ENCODE data around the gene TNRC6B.

TNRC6B gene

DNA sequence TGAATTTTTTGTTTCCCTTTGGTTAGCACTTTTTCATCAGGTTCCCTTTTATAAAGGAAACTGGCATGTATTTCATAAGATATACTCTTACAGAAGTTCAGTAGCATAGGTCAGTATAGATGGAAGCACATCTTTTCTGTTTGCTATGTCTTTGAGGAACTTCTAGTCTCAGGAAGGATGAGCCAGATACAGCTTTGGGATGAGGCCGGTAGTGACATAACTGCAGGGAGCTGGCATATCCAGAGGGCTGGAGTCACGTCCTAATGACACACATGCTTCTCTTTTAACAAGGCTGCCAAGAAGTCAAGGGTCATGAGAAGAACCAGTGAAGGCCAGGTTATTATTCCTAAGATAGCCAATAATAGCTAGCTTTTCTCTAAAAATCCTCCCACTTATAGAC, 135.3 kb downstream of the TNRC6B start:
- no peak for DNase-seq
- Mint-ChIP-seq H3K36me3 (ENCODE audit: low read depth) (peaks cover 94% of the 10 kb centered on the region), H3K4me3 (no peak overlapping the region), H3K27me3 (no peaks in the 10 kb centered on the region), H3K27ac (peak overlapping the region; percentile 53), H3K4me1 (ENCODE audit: low read depth) (peaks cover 30% of the 10 kb centered on the region), H3K9me3 (no peaks in the 10 kb centered on the region)

DNA sequence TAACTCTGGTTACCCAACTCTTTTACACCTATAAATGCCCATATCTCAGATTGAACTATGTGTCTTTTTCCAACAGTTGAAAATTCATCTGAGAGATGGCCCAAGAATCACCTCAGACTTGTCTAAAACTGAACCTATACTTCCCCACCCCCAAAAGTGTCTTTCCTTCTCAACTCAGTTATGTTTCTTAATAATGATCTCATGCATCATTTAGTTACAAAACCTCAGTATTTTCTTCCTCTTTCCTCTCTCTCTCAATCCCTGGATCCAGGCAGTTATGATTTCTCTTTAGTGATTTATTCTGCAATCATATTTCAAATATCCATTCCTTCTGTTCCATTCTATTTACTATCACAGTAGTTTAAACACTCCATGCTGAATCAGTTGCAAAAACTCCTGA, 136.3 kb downstream of the TNRC6B start:
- Mint-ChIP-seq H3K4me3 (no peak overlapping the region), H3K9me3 (no peaks in the 10 kb centered on the region), H3K27ac (peak overlapping the region; percentile 10), H3K27me3 (no peaks in the 10 kb centered on the region), H3K36me3 (ENCODE audit: low read depth) (peaks cover 93% of the 10 kb centered on the region), H3K4me1 (ENCODE audit: low read depth) (peaks cover 21% of the 10 kb centered on the region)
- DNase-seq, result no peak

DNA sequence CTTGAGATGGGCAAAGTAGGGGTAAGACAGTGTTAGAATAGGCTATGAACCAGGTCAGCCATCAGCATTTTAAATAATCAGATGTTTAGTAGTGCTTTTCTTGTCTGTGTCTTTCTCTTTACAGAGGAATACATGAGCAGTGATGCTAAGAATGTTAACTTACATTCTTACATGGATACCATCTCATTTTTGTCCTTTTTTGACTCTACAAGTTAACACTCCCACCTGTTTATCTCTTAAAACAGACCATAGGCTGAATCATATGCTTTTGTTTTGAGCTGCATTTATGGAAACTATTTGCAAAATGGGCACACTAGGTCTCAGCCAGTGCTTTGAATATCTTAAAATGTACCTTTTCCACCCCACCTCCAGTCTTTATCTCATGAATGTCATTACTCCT, 143.0 kb downstream of the TNRC6B start:
- Mint-ChIP-seq H3K9me3 (no peaks in the 10 kb centered on the region), H3K27me3 (no peaks in the 10 kb centered on the region), H3K36me3 (ENCODE audit: low read depth) (peaks cover 80% of the 10 kb centered on the region), H3K4me1 (ENCODE audit: low read depth) (peaks cover 67% of the 10 kb centered on the region), H3K4me3 (no peak overlapping the region), H3K27ac (peak overlapping the region; percentile 88)
- no peak for DNase-seq

DNA sequence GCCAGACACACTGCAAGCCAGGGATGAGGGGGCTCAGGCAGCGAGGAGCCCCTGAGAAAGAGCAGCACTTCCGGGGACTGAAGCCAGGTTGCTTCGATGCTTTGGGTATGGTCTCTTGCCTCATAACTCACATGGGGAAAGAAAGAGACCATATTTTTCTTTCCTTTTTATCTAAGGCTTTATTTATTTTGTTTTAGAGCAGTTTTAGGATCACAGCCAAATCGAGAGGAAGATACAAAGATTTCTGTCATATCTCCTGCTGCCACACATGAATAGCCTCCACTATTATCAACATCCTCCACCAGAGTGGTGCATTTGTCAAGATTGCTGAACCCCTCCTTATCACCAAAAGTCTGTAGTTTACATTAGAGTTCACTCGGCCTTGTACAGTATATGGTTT, 144.3 kb downstream of the TNRC6B start:
- peak overlapping the region; percentile 66 for H3K27ac Mint-ChIP-seq
- H3K36me3 Mint-ChIP-seq (ENCODE audit: low read depth), result peaks cover 69% of the 10 kb centered on the region
- no peak overlapping the region for H3K4me3 Mint-ChIP-seq
- no peaks in the 10 kb centered on the region for H3K9me3 Mint-ChIP-seq
- H3K4me1 Mint-ChIP-seq (ENCODE audit: low read depth), result peaks cover 70% of the 10 kb centered on the region
- H3K27me3 Mint-ChIP-seq, result no peaks in the 10 kb centered on the region
- DNase-seq, result no peak

DNA sequence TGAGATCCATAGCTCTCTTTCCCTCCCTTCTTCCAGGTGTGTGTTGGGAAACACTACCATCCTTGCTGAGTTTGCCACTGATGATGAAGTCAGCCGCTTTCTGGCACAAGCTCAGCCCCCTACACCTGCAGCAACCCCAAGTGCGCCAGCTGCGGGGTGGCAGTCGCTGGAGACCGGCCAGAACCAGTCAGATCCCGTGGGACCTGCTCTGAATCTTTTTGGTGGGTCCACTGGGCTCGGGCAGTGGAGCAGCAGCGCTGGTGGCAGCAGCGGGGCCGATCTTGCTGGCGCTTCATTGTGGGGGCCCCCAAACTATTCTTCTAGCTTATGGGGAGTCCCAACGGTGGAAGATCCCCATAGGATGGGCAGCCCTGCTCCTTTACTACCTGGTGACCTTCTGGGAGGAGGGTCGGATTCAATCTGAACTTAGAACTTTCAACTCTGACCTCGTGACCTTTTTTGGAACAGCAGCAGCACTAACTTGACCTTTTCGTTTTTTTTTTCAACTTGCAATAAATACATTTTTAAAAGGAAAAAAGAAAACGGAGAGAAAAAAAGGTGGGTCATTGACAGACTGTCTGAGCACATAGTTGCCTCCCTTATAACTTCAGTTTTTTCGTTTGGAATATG, 145.2 kb downstream of the TNRC6B start:
- Mint-ChIP-seq H3K4me1 (ENCODE audit: low read depth) (peaks cover 79% of the 10 kb centered on the region), H3K4me3 (no peak overlapping the region), H3K27ac (peak overlapping the region; percentile 47), H3K9me3 (no peaks in the 10 kb centered on the region), H3K27me3 (no peaks in the 10 kb centered on the region), H3K36me3 (ENCODE audit: low read depth) (peaks cover 66% of the 10 kb centered on the region)
- no peak for DNase-seq

DNA sequence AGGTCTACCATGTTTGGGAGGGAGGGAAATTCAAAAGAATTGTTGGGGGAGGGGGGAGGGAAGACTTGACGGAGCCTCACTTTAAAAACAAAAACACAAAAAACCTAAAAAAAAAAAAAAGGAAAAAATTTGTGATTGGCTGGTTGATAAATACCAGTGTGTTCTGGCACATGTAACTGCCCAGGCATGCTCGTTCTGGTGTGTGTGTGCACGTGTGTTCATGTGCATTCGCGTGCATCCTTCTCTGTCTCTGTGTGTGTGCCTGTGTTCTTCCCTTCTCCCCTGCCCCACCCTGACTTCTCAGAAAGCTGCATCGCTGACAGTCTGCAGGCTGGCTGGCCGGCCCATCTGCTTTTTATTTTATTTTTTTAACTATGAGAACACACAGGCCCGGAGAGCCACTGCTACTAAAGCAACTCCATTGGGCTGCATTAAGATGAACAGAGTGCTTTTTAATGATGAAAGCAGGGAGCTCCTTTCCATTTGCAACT, 146.0 kb downstream of the TNRC6B start:
- peak; percentile 56 for DNase-seq
- peak overlapping the region; percentile 96 for H3K27ac Mint-ChIP-seq
- no peaks in the 10 kb centered on the region for H3K9me3 Mint-ChIP-seq
- H3K4me3 Mint-ChIP-seq, result peak overlapping the region; percentile 71
- H3K36me3 Mint-ChIP-seq (ENCODE audit: low read depth), result peaks cover 60% of the 10 kb centered on the region
- H3K4me1 Mint-ChIP-seq (ENCODE audit: low read depth), result peaks cover 85% of the 10 kb centered on the region
- no peaks in the 10 kb centered on the region for H3K27me3 Mint-ChIP-seq

DNA sequence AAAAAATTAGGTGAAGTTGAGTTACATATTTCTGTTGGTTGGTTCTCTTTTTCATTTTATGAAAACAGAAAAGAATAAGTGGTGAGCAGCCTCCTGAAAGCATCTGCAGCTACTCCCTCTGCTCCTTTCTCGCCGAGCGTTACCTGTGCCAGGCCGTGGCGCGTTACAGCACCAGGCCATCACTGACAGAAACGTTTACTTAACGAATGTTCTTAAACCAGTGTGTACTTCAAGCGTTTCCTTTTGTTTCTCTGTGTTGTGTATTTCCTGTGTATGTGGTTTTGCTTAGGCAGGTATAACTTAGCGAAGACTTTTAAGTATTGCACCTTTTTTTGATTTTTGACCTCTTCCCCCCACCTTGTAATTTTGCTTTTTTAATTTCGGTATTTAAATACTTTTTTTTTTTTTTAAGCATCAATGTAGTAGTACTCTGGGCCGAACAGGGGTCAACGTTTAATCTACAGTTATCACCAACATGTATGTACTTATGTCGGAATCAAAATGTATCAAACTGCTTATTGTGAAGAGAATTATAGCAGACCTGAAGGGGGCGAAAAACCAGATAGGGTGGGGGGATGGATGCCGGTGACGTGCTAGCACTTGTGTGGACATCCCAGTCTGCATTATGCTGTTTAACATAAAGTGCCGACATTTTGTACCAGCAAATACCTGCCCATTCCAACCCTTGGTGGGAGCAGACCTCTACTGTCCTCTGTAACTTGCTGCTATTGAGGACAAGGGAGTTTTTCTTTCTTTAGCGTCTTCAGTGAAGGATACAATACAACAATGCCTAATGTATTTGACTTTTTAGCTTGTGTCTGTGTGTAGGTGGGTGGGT, 147.0 kb downstream of the TNRC6B start:
- no peaks in the 10 kb centered on the region for H3K27me3 Mint-ChIP-seq
- H3K9me3 Mint-ChIP-seq, result no peaks in the 10 kb centered on the region
- peaks cover 95% of the 10 kb centered on the region for H3K4me1 Mint-ChIP-seq (ENCODE audit: low read depth)
- peak overlapping the region; percentile 71 for H3K4me3 Mint-ChIP-seq
- H3K36me3 Mint-ChIP-seq (ENCODE audit: low read depth), result peaks cover 58% of the 10 kb centered on the region
- DNase-seq, result peak; percentile 59
- peak overlapping the region; percentile 96 for H3K27ac Mint-ChIP-seq

DNA sequence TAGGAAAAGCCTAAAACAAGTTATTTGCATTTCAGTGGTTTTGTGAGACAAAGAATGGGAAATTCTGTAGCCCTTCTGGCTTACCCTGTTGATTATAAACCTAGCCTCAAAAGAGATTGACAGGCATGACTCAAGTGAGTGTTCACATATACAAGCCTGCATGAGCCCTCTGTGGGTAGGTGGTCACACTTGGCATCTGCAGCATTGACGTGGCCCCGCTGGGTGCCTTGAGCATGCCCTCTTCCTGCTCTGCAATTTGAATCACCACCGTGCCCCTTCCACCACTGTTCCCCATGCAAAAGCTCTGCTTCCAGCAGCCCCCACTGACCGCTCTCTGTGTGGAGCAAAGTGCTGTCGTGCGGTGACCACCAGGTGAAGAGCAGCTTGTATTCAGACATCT, 147.6 kb downstream of the TNRC6B start:
- H3K4me1 Mint-ChIP-seq (ENCODE audit: low read depth), result peaks cover 96% of the 10 kb centered on the region
- H3K9me3 Mint-ChIP-seq, result no peaks in the 10 kb centered on the region
- peak overlapping the region; percentile 96 for H3K27ac Mint-ChIP-seq
- peak; percentile 74 for DNase-seq
- H3K4me3 Mint-ChIP-seq, result peak overlapping the region; percentile 71
- H3K27me3 Mint-ChIP-seq, result no peaks in the 10 kb centered on the region
- peaks cover 52% of the 10 kb centered on the region for H3K36me3 Mint-ChIP-seq (ENCODE audit: low read depth)

DNA sequence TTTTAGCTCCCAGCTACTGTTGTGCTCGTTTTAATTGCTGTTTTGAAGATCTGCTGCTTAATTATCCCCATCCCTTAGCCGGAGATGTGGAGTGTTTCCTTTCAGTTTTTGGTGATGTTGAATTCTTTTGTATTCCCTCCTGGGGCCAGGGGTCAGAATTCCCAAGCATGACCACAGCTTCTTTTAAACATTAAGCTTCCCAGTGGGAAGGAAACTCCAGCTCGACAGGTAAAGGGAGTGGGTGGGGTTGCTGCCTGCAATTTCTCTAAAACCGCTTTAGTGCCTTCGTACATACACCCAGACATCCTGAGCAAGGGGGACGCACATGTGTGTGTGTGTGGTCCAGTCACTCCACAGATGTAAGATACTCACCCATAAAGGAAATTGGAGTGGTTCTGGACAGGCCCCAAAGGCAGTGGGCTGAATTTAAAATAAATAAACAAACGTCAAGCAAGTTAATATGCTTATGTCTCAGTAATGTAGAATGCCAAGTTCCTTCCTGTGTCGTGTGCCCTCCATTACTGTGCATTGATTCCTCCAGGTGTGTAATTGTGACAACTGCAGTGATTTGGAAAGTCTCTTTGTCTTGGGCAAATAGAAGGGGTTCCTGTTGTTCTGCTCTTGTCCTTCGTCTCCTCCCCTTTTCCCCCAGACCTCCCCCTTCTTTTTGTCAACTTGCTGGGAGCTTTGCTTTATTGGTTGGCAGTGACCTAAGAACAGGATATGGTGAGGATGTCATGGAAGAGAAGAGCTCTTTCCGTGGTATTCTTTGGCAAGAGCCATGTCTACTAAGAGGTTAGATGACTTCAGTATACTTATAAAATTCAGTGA, 149.4 kb downstream of the TNRC6B start:
- H3K27me3 Mint-ChIP-seq, result no peaks in the 10 kb centered on the region
- H3K4me1 Mint-ChIP-seq (ENCODE audit: low read depth), result peaks cover 96% of the 10 kb centered on the region
- peak overlapping the region; percentile 70 for H3K27ac Mint-ChIP-seq
- no peaks in the 10 kb centered on the region for H3K9me3 Mint-ChIP-seq
- DNase-seq, result no peak
- peaks cover 36% of the 10 kb centered on the region for H3K36me3 Mint-ChIP-seq (ENCODE audit: low read depth)
- H3K4me3 Mint-ChIP-seq, result peak overlapping the region; percentile 30

DNA sequence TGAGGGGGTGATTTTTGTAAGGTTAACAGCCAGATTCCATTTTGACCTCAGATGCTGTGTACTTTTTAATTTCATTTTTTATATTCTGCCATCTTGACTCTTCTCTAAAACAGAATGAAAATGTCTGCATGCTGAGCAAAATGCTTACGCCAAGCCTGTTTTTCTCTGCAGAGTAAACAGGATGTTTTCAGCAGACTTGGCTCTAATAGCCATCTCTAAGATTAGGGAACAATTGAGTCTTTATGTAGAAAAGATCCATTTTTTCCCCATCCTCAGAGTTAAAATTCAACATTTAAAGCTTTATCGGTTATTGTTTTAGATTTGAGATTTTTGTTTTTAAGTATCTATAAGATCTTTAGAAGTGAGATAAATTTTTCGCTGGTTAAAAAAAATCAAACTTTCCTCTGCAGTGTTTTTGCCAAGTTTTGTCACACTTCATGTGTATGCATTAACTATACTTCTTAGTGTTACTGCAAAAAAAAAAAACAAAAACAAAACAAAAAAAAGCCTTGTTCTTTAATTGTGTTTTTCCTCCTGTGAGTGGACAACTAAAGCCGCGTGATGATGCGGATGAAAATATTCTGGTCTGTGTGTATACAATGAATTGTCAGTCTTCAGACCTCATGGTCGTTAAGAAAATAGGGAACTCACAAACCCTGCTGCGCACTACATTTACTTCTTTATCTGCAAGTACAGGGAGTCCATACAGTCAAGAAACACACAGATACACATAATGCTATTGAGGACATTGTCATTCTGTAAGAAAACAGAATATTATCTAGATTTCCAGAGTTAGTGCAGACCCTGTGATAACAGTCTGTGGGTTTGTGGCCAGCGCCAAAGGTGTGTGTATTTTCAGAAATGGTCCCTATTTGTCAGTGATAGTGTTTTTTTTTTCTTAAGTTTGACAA, 151.1 kb downstream of the TNRC6B start:
- DNase-seq, result no peak
- no peaks in the 10 kb centered on the region for H3K27me3 Mint-ChIP-seq
- no peak overlapping the region for H3K4me3 Mint-ChIP-seq
- peaks cover 98% of the 10 kb centered on the region for H3K4me1 Mint-ChIP-seq (ENCODE audit: low read depth)
- H3K27ac Mint-ChIP-seq, result peak overlapping the region; percentile 10
- peaks cover 21% of the 10 kb centered on the region for H3K36me3 Mint-ChIP-seq (ENCODE audit: low read depth)
- H3K9me3 Mint-ChIP-seq, result no peaks in the 10 kb centered on the region

DNA sequence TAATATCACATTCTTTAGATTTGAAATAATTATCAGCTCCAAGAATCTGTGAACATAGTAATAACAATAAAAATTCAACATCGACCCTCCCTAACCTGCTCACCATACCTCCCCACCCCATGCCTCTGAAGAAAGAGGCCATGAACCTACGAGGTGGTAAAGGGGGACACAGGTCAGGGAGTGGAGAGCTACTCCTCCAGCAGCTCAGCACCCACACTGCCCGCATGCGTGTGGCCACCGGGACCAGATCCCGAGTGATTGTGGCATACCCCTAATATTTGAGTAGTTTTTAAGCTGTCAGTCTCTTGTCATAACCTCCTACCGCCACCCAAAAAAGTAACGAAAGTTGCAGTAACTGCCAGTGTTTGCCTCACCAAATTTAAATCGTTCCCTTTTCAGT, 151.7 kb downstream of the TNRC6B start:
- Mint-ChIP-seq H3K4me1 (ENCODE audit: low read depth) (peaks cover 98% of the 10 kb centered on the region), H3K9me3 (no peaks in the 10 kb centered on the region), H3K27me3 (no peaks in the 10 kb centered on the region), H3K4me3 (no peak overlapping the region), H3K36me3 (ENCODE audit: low read depth) (peaks cover 14% of the 10 kb centered on the region), H3K27ac (peak overlapping the region; percentile 53)
- DNase-seq, result no peak

DNA sequence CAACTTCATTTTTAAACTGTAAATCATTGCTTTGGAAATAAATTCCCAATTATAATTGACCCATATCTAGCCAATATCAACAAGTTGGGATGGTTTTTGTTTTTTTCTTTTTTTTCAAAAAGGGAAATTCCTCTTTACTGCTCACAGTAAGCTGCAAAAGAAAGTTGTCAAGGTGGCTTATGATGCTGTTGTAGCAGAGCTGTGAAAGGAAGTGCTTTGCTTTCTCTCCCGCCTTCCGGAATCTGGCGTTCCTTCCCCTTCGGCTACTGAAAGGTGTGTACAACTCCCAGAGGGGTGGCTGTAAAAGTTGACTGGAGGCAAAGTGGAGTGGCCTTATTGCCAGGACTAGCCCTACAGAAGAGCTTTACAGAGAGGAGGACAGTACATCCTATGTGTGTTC, 152.4 kb downstream of the TNRC6B start:
- H3K27ac Mint-ChIP-seq, result peak overlapping the region; percentile 73
- H3K4me1 Mint-ChIP-seq (ENCODE audit: low read depth), result peaks cover 98% of the 10 kb centered on the region
- H3K27me3 Mint-ChIP-seq, result no peaks in the 10 kb centered on the region
- DNase-seq, result no peak
- H3K9me3 Mint-ChIP-seq, result no peaks in the 10 kb centered on the region
- peaks cover 13% of the 10 kb centered on the region for H3K36me3 Mint-ChIP-seq (ENCODE audit: low read depth)
- no peak overlapping the region for H3K4me3 Mint-ChIP-seq

DNA sequence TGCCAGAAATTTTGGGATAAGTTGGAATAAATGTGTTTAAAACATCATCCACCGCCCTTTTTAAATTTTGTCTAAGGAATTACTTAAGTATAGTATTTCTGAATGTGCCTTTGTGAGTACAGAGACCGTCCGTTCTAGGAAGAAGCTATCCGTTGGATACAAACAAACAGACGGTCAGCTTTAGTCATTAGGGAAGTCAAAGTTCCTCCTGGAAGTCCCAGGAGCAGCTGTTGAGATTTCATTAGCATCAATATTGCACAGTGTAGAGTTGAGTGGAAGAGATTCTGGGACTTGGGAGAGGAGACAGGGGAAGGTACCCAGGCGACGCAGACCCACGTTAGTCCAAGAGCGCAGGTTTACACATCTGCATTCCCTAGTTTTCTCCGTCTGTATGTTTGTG, 152.9 kb downstream of the TNRC6B start:
- Mint-ChIP-seq H3K27me3 (no peaks in the 10 kb centered on the region), H3K36me3 (ENCODE audit: low read depth) (peaks cover 13% of the 10 kb centered on the region), H3K9me3 (no peaks in the 10 kb centered on the region), H3K4me1 (ENCODE audit: low read depth) (peaks cover 96% of the 10 kb centered on the region), H3K27ac (peak overlapping the region; percentile 11), H3K4me3 (no peak overlapping the region)
- no peak for DNase-seq

DNA sequence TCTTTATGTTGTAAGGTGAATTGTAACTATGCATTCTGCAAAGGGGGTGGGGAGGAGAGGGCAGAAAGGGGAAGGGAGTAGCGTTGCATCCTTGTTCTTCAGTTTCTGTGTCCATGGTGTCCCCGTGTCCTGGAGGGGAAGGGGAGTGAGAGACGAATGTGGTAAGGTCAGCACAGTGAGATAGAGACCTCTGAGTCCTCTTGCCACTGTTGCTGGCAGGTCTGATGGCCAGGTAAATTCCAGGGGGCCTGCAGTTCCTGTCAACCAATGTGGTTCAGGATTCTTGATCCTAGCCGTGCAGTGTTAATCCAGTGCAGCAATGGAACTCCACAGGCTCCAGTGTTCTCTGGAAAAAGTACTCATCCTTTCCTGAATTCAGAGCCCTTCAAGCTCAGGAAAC, 154.0 kb downstream of the TNRC6B start:
- no peak for DNase-seq
- H3K36me3 Mint-ChIP-seq (ENCODE audit: low read depth), result peaks cover 13% of the 10 kb centered on the region
- no peaks in the 10 kb centered on the region for H3K27me3 Mint-ChIP-seq
- no peaks in the 10 kb centered on the region for H3K9me3 Mint-ChIP-seq
- peak overlapping the region; percentile 51 for H3K4me3 Mint-ChIP-seq
- peaks cover 95% of the 10 kb centered on the region for H3K4me1 Mint-ChIP-seq (ENCODE audit: low read depth)
- peak overlapping the region; percentile 79 for H3K27ac Mint-ChIP-seq
